H1 (cell line): Measurements from ENCODE around the gene USF1. TPM values are rescaled to one million over a fixed set of nuclear protein-coding genes. Genes with fewer than 3 reads are reported as not detected.
A peak's percentile ranks its signal among the peaks of the same experiment; 100 is the strongest.

Experiments used
- CTCF ChIA-PET: fragments of 300-600 bp; sonication (Branson Sonifier 250); formaldehyde crosslinking; loops from one replicate; lab custom pipeline; 2021; ENCODE audit not compliant: partially characterized antibody; lab: Charles Lee
- POLR2A ChIA-PET: fragments of 300-600 bp; sonication (Branson Sonifier 250); formaldehyde crosslinking; loops from one replicate; lab custom pipeline; 2021; ENCODE audit warnings: inconsistent platforms; ENCODE audit not compliant: partially characterized antibody; lab: Charles Lee
- DNase-seq, 2 experiments: peaks; one replicate each; pipeline versions ENCODE4 v3.0.0 to v3.0.0-alpha.2; 2010 to 2022; ENCODE audit warnings: low spot score in 2 of 2, low read depth in 1 of 2, mixed read lengths in 1 of 2
- FAIRE-seq: peaks from 2 replicates; lab custom pipeline; 2011; peaks lifted over from hg19 to GRCh38; lab: Jason Lieb, UNC
- H2AFZ ChIP-seq: 2 replicates; pipeline ENCODE4 v1.8.1; 2012; ENCODE audit warnings: low read length, inconsistent platforms
- H2AK5ac ChIP-seq: 2 replicates; pipeline ENCODE4 v1.6.1; 2013; ENCODE audit warnings: low read depth, low read length
- H2BK120ac ChIP-seq: replicated peaks from 2 replicates; pipeline ENCODE3; 2013; ENCODE audit warnings: low read depth, low read length, inconsistent platforms
- H2BK12ac ChIP-seq: 2 replicates; pipeline ENCODE4 v1.6.1; 2013; ENCODE audit warnings: low read depth, low read length
- H2BK15ac ChIP-seq: 2 replicates; pipeline ENCODE4 v1.6.1; 2013; ENCODE audit warnings: low read length
- H2BK20ac ChIP-seq: 2 replicates; pipeline ENCODE4 v1.6.1; 2013; ENCODE audit warnings: low read length
- H2BK5ac ChIP-seq: 2 replicates; pipeline ENCODE4 v1.6.1; 2013; ENCODE audit warnings: low read depth, low read length
- H3K14ac ChIP-seq: 2 replicates; pipeline ENCODE4 v1.6.1; 2013; ENCODE audit warnings: inconsistent platforms; ENCODE audit not compliant: insufficient read length
- H3K18ac ChIP-seq: 2 replicates; pipeline ENCODE4 v1.6.1; 2013; ENCODE audit warnings: low read length; ENCODE audit errors: extremely low read depth
- H3K23ac ChIP-seq: 2 replicates; pipeline ENCODE4 v1.6.1; 2013; ENCODE audit warnings: inconsistent platforms; ENCODE audit not compliant: insufficient read length
- H3K23me2 ChIP-seq: 2 replicates; pipeline ENCODE4 v1.6.1; 2013; ENCODE audit warnings: low read depth, low read length
- H3K27ac ChIP-seq: 2 replicates; pipeline ENCODE4 v1.6.1; 2011; ENCODE audit warnings: low read depth, low read length, inconsistent platforms
- H3K27me3 ChIP-seq, 4 experiments: replicated peaks in 1 of 4; 1 replicate in 1 of 4; 2 replicates in 3 of 4; pipeline versions ENCODE4 v1.6.1 to v1.8.1; 2011 to 2013; ENCODE audit warnings: low read length in 3 of 4, mild to moderate bottlenecking in 3 of 4, inconsistent platforms in 2 of 4, mixed read lengths in 2 of 4, moderate library complexity in 1 of 4; ENCODE audit not compliant: control insufficient read depth in 3 of 4, insufficient read depth in 3 of 4; ENCODE audit errors: extremely low read depth in 1 of 4
- H3K36me3 ChIP-seq, 4 experiments: 2 replicates each; pipeline versions ENCODE4 v1.6.1 to v1.8.1; 2011 to 2013; ENCODE audit warnings: mild to moderate bottlenecking in 4 of 4, low read length in 3 of 4, moderate library complexity in 2 of 4, control low read depth in 1 of 4, inconsistent platforms in 1 of 4; ENCODE audit not compliant: insufficient read depth in 4 of 4, control insufficient read depth in 2 of 4
- H3K4ac ChIP-seq: replicated peaks from 2 replicates; pipeline ENCODE3; 2013; ENCODE audit warnings: low read length, low read depth, mixed read lengths, inconsistent platforms; ENCODE audit not compliant: insufficient read length
- H3K4me1 ChIP-seq, 4 experiments: replicated peaks in 1 of 4; 1 replicate in 1 of 4; 2 replicates in 3 of 4; pipeline versions ENCODE4 v1.6.1 to v1.8.1; 2011 to 2013; ENCODE audit warnings: low read length in 3 of 4, inconsistent platforms in 2 of 4, mixed read lengths in 1 of 4; ENCODE audit not compliant: insufficient read depth in 4 of 4, control insufficient read depth in 3 of 4
- H3K4me2 ChIP-seq, 2 experiments: 2 replicates each; pipeline versions ENCODE4 v1.6.1 to v1.8.1; 2011 to 2013; ENCODE audit warnings: low read depth in 2 of 2, low read length in 2 of 2, control low read depth in 1 of 2, inconsistent platforms in 1 of 2, mild to moderate bottlenecking in 1 of 2; ENCODE audit not compliant: insufficient read depth in 1 of 2
- H3K4me3 ChIP-seq, 4 experiments: fragments of 200-600, 300-600 bp in 1 of 4; sonication (generic), shearing (Covaris generic), sonication (Bioruptor Twin) in 1 of 4; 2 replicates each; pipeline versions ENCODE4 v1.5.1 to v1.8.1; 2011 to 2016; ENCODE audit warnings: low read length in 4 of 4, low read depth in 3 of 4, control low read depth in 2 of 4, inconsistent platforms in 2 of 4, mild to moderate bottlenecking in 2 of 4, mixed read lengths in 1 of 4, moderate library complexity in 1 of 4; ENCODE audit not compliant: insufficient read depth in 2 of 4; ENCODE audit errors: extremely low read depth in 1 of 4
- H3K56ac ChIP-seq: replicated peaks from 2 replicates; pipeline ENCODE3; 2013; ENCODE audit warnings: low read depth, mild to moderate bottlenecking, mixed read lengths, low read length, inconsistent platforms; ENCODE audit not compliant: insufficient read length
- H3K79me1 ChIP-seq: 2 replicates; pipeline ENCODE4 v1.6.1; 2013; ENCODE audit warnings: low read depth, low read length, control low read depth
- H3K79me2 ChIP-seq, 2 experiments: 2 replicates each; pipeline versions ENCODE4 v1.6.1 to v1.8.1; 2012 to 2013; ENCODE audit warnings: low read length in 2 of 2, mild to moderate bottlenecking in 2 of 2, inconsistent platforms in 1 of 2; ENCODE audit not compliant: insufficient read depth in 2 of 2, control insufficient read depth in 1 of 2
- H3K9ac ChIP-seq, 4 experiments: replicated peaks in 1 of 4; 1 replicate in 1 of 4; 2 replicates in 3 of 4; pipeline versions ENCODE4 v1.6.1 to v1.8.1; 2011 to 2013; ENCODE audit warnings: low read depth in 3 of 4, low read length in 3 of 4, control low read depth in 2 of 4, mild to moderate bottlenecking in 2 of 4, moderate library complexity in 2 of 4, inconsistent platforms in 1 of 4; ENCODE audit errors: extremely low read depth in 1 of 4
- H3K9me3 ChIP-seq, 2 experiments: 2 replicates each; pipeline versions ENCODE4 v1.6.1 to v1.8.1; 2012 to 2013; ENCODE audit warnings: mild to moderate bottlenecking in 2 of 2, moderate library complexity in 2 of 2, control low read depth in 1 of 2, inconsistent platforms in 1 of 2, low read depth in 1 of 2, low read length in 1 of 2, mixed read lengths in 1 of 2; ENCODE audit not compliant: insufficient read depth in 2 of 2
- H4K20me1 ChIP-seq, 2 experiments: replicated peaks in 1 of 2; 2 replicates each; pipeline versions ENCODE3 to v1.8.1; 2011 to 2013; ENCODE audit warnings: inconsistent platforms in 2 of 2, low read length in 2 of 2, mild to moderate bottlenecking in 1 of 2; ENCODE audit not compliant: insufficient read depth in 2 of 2, control insufficient read depth in 1 of 2
- H4K5ac ChIP-seq: 2 replicates; pipeline ENCODE4 v1.6.1; 2013; ENCODE audit warnings: low read length, low read depth, mixed read lengths, inconsistent platforms; ENCODE audit not compliant: insufficient read length
- H4K8ac ChIP-seq: 2 replicates; pipeline ENCODE4 v1.8.0; 2013; ENCODE audit warnings: mild to moderate bottlenecking, moderate library complexity, low read length, inconsistent platforms; ENCODE audit not compliant: insufficient read depth; ENCODE audit errors: extremely low read depth
- H4K91ac ChIP-seq: replicated peaks from 2 replicates; pipeline ENCODE3; 2013; ENCODE audit warnings: low read length, mixed read lengths, inconsistent platforms; ENCODE audit not compliant: insufficient read length
- CBX5 ChIP-seq: fragments of 300-800, 300-1000 bp; sonication (generic); IDR thresholded peaks from 2 replicates; pipeline ENCODE4 v1.7.1; 2016; ENCODE audit warnings: antibody characterized with exemption, low read length, low read depth
- RNF2 ChIP-seq: fragments of 200-900, 300-1000 bp; sonication (generic); IDR thresholded peaks from 2 replicates; pipeline ENCODE4 v1.7.1; 2016; ENCODE audit warnings: borderline replicate concordance, low read depth, mild to moderate bottlenecking, antibody characterized with exemption, low read length; ENCODE audit not compliant: poor library complexity, severe bottlenecking; ENCODE audit errors: missing control alignments
- SRF ChIP-seq: IDR thresholded peaks from 2 replicates; pipeline ENCODE4 v1.6.1; 2011; ENCODE audit warnings: mild to moderate bottlenecking, low read depth, low read length, moderate library complexity
- WGBS, 2 experiments: shearing (Covaris generic) in 1 of 2; methylation state at CpG; one replicate each; pipeline versions ENCODE4 v1.1.6 to v1.1.7; 2013 to 2015; ENCODE audit warnings: low lambda C conversion rate in 2 of 2, mixed read lengths in 2 of 2, inconsistent platforms in 1 of 2, low coverage in 1 of 2, missing lambda C conversion rate in 1 of 2; ENCODE audit not compliant: insufficient replicate concordance in 2 of 2, insufficient coverage in 1 of 2, insufficient read length in 1 of 2; ENCODE audit errors: extremely low coverage in 1 of 2, missing lambda C conversion rate in 1 of 2; 5-methylcytosine and 5-hydroxymethylcytosine counted together
- polyA plus RNA-seq, 7 experiments: library from polyadenylated mRNA; depleted of rRNA in 3 of 7; stranded (reverse) in 5 of 7; unstranded in 2 of 7; fragments of >200 nt in 5 of 7; fragments of 200-250 nt in 2 of 7; gene quantifications; 1 replicate in 5 of 7; 2 replicates in 1 of 7; 4 replicates in 1 of 7; pipeline versions ENCODE4 v1.2.1 to v1.2.3, GENCODE V29; 2011 to 2013; ENCODE audit warnings: missing spikeins in 2 of 7, mixed read lengths in 2 of 7
- total RNA-seq: library from RNA; stranded (reverse); fragmentation: NEBNext Ultra II Directional; extraction: Animal tissue kit (Norgen Biotek cat#: 25700); gene quantifications from 2 replicates; pipeline ENCODE4 v1.2.1, GENCODE V29; 2021

The USF1 gene
- total and polyA plus RNA-seq, 2 of the 8 experiments (the other 6 are each of a cell fraction or from before 2014, with no cell fraction given) = 45.7 to 68.9 TPM

DNA sequence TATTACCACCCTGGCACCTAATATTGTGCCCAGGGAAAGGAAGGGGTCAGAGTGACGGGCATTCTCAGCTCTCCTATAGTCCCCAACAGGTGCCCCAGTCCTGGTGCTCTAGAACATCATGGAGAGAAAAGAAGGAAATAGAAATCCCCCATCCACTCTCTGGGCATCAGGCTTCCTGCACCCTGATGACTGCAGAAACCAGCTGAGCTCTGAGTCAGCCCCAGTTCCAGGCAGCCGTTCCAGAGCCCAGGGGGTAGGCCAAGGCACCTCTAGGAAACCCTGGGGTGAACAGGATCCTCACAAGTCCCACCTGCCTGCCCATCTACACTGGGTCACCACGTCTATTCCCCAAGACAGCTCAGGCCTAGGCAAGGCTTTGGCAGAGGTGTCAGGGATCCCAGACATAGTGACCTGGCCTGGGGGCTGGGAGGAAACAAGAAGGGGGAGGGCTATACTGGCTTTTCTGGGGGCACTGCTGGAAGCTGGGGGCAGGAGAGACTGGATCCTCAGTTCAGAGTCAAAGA lies 42.9 kb upstream of the USF1 start:
- Histone ChIP-seq H3K9me3 (no peaks in the 10 kb centered on the region), H2BK120ac (no peak overlapping the region), H4K91ac (peak overlapping the region; percentile 15), H3K27ac (no peak overlapping the region), H3K4ac (peak overlapping the region; percentile 19), H3K36me3 (no peaks in the 10 kb centered on the region), H3K4me2 (no peak overlapping the region), H3K18ac (no peak overlapping the region), H3K27me3 (no peaks in the 10 kb centered on the region), H3K4me1 (peaks cover 0 to 9% (median 0%) of the 10 kb centered on the region in 4 experiments; a peak in 3 of 7 replicates), H2BK20ac (no peak overlapping the region), H4K8ac (no peak overlapping the region), H3K4me3 (no peak overlapping the region), H2BK12ac (peak overlapping the region; percentile 44; the same call in 1 of the 2 replicates), H2AFZ (peak overlapping the region; percentile 64; the same call in 1 of the 2 replicates), H4K20me1 (no peaks in the 10 kb centered on the region), H2AK5ac (no peak overlapping the region), H3K9ac (no peak overlapping the region), H3K79me2 (no peaks in the 10 kb centered on the region), H3K56ac (no peak overlapping the region), H2BK5ac (no peak overlapping the region; the same call in 1 of the 2 replicates), H3K23me2 (peaks cover 2% of the 10 kb centered on the region; the same call in 1 of the 2 replicates), H2BK15ac (no peak overlapping the region), H3K14ac (no peak overlapping the region), H3K79me1 (no peaks in the 10 kb centered on the region), H3K23ac (no peak overlapping the region), H4K5ac (no peak overlapping the region)
- CTCF ChIA-PET = interaction anchor here (0.8 to 11.9 kb wide), 5 partner anchors 9 to 92 kb away, joined by 3 to 156 read pairs (median 4); partner anchors contain the start of genes ARHGAP30 and KLHDC9
- FAIRE-seq (no peak), DNase-seq (no peak)
- POLR2A ChIA-PET = no interaction called here
- 87% methylated on average over 3 of the region's 3 CpGs; no CpG with 5 or more reads in 1 of the 2 experiments for WGBS, 2 experiments
- TF ChIP-seq CBX5 (no peak), SRF (no peak), RNF2 (no peak)
